IMR-90 (cell line): ENCODE measurements around the gene CLK2. TPM values are rescaled to one million over a fixed set of nuclear protein-coding genes. Genes with fewer than 3 reads are reported as not detected.
"Not testable (repeated sequence)": the region's sequence is repeated elsewhere in the genome, so short reads cannot be mapped to it uniquely, and the experiment has no call there.

Experiments
- ATAC-seq: fragments of 200-7000 bp; cut with Tn5 transposase; 2 replicates; pipeline ENCODE4 v1.9.1; 2020; ENCODE audit warnings: low read depth, mild to moderate bottlenecking, moderate library complexity
- BruUV-seq: library from RNA; stranded (reverse); fragments of 400-500 nt; replicated peaks from 2 replicates; lab custom pipeline; 2021; lab: Mats Ljungman, UMichigan
- CTCF ChIA-PET: fragments of 300-600 bp; formaldehyde crosslinking; extraction: SDS; loops from one replicate; lab custom pipeline; 2021; ENCODE audit warnings: antibody characterized with exemption; lab: Yijun Ruan, JAX
- POLR2A ChIA-PET: fragments of 300-600 bp; sonication (Branson Sonifier 250); formaldehyde crosslinking; loops from one replicate; lab custom pipeline; 2022; ENCODE audit warnings: antibody characterized with exemption; ENCODE audit not compliant: unreplicated experiment; lab: Charles Lee
- DNase-seq: peaks from one replicate; pipeline ENCODE4 v3.0.0; 2013
- H2AFZ ChIP-seq: replicated peaks from 2 replicates; pipeline ENCODE3; 2013; ENCODE audit warnings: low read length, mild to moderate bottlenecking; ENCODE audit not compliant: poor library complexity
- H2AK5ac ChIP-seq: 2 replicates; pipeline ENCODE4 v1.6.1; 2013; ENCODE audit warnings: low read depth, low read length, inconsistent platforms
- H2AK9ac ChIP-seq: replicated peaks from 2 replicates; pipeline ENCODE3; 2013; ENCODE audit warnings: mild to moderate bottlenecking, low read depth, low read length, moderate library complexity; ENCODE audit not compliant: poor library complexity
- H2BK120ac ChIP-seq: 2 replicates; pipeline ENCODE4 v1.6.1; 2013; ENCODE audit warnings: low read depth, low read length, inconsistent platforms
- H2BK15ac ChIP-seq: 3 replicates; pipeline ENCODE4 v1.6.1; 2013; ENCODE audit warnings: low read depth, low read length, inconsistent platforms
- H2BK20ac ChIP-seq: 2 replicates; pipeline ENCODE4 v1.6.1; 2013; ENCODE audit warnings: low read depth, mild to moderate bottlenecking, inconsistent platforms, low read length, moderate library complexity
- H2BK5ac ChIP-seq: 2 replicates; pipeline ENCODE4 v1.6.1; 2013; ENCODE audit warnings: mild to moderate bottlenecking, low read depth, low read length, inconsistent platforms; ENCODE audit not compliant: poor library complexity, severe bottlenecking
- H3K14ac ChIP-seq: replicated peaks from 2 replicates; pipeline ENCODE4 v1.6.1; 2013; ENCODE audit warnings: low read depth, low read length, inconsistent platforms
- H3K18ac ChIP-seq: 2 replicates; pipeline ENCODE4 v1.6.1; 2013; ENCODE audit warnings: low read depth, low read length, control low read depth
- H3K23ac ChIP-seq: 2 replicates; pipeline ENCODE4 v1.6.1; 2013; ENCODE audit warnings: low read depth, low read length, inconsistent platforms
- H3K27ac ChIP-seq: 2 replicates; pipeline ENCODE4 v1.5.1; 2013; ENCODE audit warnings: mild to moderate bottlenecking, control low read depth, low read length; ENCODE audit not compliant: insufficient read depth
- H3K27me3 ChIP-seq: 2 replicates; pipeline ENCODE4 v1.6.1; 2013; ENCODE audit warnings: low read length; ENCODE audit not compliant: control insufficient read depth, insufficient read depth
- H3K36me3 ChIP-seq: 2 replicates; pipeline ENCODE4 v1.6.1; 2013; ENCODE audit warnings: low read length, mixed read lengths; ENCODE audit not compliant: control insufficient read depth, insufficient read depth
- H3K4ac ChIP-seq: 2 replicates; pipeline ENCODE4 v1.6.1; 2013; ENCODE audit warnings: low read depth, low read length, inconsistent platforms
- H3K4me1 ChIP-seq: 2 replicates; pipeline ENCODE4 v1.6.1; 2013; ENCODE audit warnings: low read length, mixed read lengths; ENCODE audit not compliant: control insufficient read depth, insufficient read depth
- H3K4me2 ChIP-seq: 2 replicates; pipeline ENCODE4 v1.6.1; 2013; ENCODE audit warnings: low read depth, mild to moderate bottlenecking, control low read depth, low read length, moderate library complexity
- H3K4me3 ChIP-seq: 2 replicates; pipeline ENCODE4 v1.5.1; 2013; ENCODE audit warnings: low read depth, mild to moderate bottlenecking, control low read depth, low read length, moderate library complexity; ENCODE audit not compliant: insufficient read depth
- H3K56ac ChIP-seq: 2 replicates; pipeline ENCODE4 v1.6.1; 2013; ENCODE audit warnings: low read length, inconsistent platforms; ENCODE audit not compliant: insufficient read depth; ENCODE audit errors: extremely low read depth
- H3K79me1 ChIP-seq, 2 experiments: 2 replicates each; pipeline ENCODE4 v1.6.1; 2013; ENCODE audit warnings: low read length in 2 of 2, inconsistent platforms in 1 of 2, low read depth in 1 of 2
- H3K9ac ChIP-seq: 2 replicates; pipeline ENCODE4 v1.6.1; 2013; ENCODE audit warnings: low read depth, low read length, control low read depth
- H3K9me1 ChIP-seq: 2 replicates; pipeline ENCODE4 v1.6.1; 2013; ENCODE audit warnings: low read length, inconsistent platforms; ENCODE audit not compliant: insufficient read depth
- H3K9me3 ChIP-seq: 2 replicates; pipeline ENCODE4 v1.6.1; 2013; ENCODE audit warnings: low read length; ENCODE audit not compliant: control insufficient read depth, insufficient read depth
- H4K20me1 ChIP-seq: 2 replicates; pipeline ENCODE4 v1.6.1; 2013; ENCODE audit warnings: low read length, inconsistent platforms; ENCODE audit not compliant: insufficient read depth
- H4K5ac ChIP-seq: 2 replicates; pipeline ENCODE4 v1.6.1; 2013; ENCODE audit warnings: mild to moderate bottlenecking, low read depth, low read length, control low read depth
- H4K8ac ChIP-seq, 2 experiments: 2 replicates each; pipeline ENCODE4 v1.6.1; 2013; ENCODE audit warnings: low read depth in 2 of 2, low read length in 2 of 2, control low read depth in 1 of 2, inconsistent platforms in 1 of 2
- H4K91ac ChIP-seq: 2 replicates; pipeline ENCODE4 v1.6.1; 2013; ENCODE audit warnings: low read depth, low read length, inconsistent platforms; ENCODE audit not compliant: insufficient read depth
- MAZ ChIP-seq: IDR thresholded peaks from 2 replicates; pipeline ENCODE4 v1.6.1; 2012; ENCODE audit warnings: low read depth, mild to moderate bottlenecking, low read length, improper control_type of control experiment, moderate library complexity, borderline replicate concordance
- WGBS, 2 experiments: methylation state at CpG; one replicate each; pipeline versions ENCODE4 v1.1.5 to v1.1.7; 2013; ENCODE audit warnings: missing lambda C conversion rate in 2 of 2; ENCODE audit not compliant: insufficient read length in 1 of 2; ENCODE audit errors: extremely low coverage in 2 of 2; 5-methylcytosine and 5-hydroxymethylcytosine counted together
- dilution Hi-C: fragments of 300-500 bp; cut with HindIII; formaldehyde crosslinking; loops from one replicate; pipeline ENCODE4 v1.14.3; 2018; ENCODE audit warnings: low sequenced_read_pairs; ENCODE audit not compliant: unreplicated experiment
- in situ Hi-C: fragments of 300-500 bp; cut with MboI; formaldehyde crosslinking; loops from 3 replicates; pipeline ENCODE4 v1.14.3; 2019; ENCODE audit warnings: low sequenced_read_pairs, inconsistent platforms, mixed read lengths
- intact Hi-C: fragments of 100-400 bp; cut with micrococcal nuclease; formaldehyde crosslinking; loops from 2 replicates; pipeline ENCODE4 v1.10.0; 2022
- polyA plus RNA-seq, 3 experiments: library from polyadenylated mRNA; depleted of rRNA; stranded (reverse); fragments of >200 nt; gene quantifications; 2 replicates each; pipeline ENCODE4 v1.2.3, GENCODE V29; 2012; ENCODE audit warnings: low replicate concordance in 1 of 3
- total RNA-seq: library from RNA; depleted of rRNA; stranded (reverse); fragments of >200 nt; gene quantifications from 2 replicates; pipeline ENCODE4 v1.2.3, GENCODE V29; 2012

The CLK2 gene
- total and polyA plus RNA-seq, 2 of the 4 experiments (the other 2 are of a cell fraction) = 19.7 to 61.2 TPM

DNA sequence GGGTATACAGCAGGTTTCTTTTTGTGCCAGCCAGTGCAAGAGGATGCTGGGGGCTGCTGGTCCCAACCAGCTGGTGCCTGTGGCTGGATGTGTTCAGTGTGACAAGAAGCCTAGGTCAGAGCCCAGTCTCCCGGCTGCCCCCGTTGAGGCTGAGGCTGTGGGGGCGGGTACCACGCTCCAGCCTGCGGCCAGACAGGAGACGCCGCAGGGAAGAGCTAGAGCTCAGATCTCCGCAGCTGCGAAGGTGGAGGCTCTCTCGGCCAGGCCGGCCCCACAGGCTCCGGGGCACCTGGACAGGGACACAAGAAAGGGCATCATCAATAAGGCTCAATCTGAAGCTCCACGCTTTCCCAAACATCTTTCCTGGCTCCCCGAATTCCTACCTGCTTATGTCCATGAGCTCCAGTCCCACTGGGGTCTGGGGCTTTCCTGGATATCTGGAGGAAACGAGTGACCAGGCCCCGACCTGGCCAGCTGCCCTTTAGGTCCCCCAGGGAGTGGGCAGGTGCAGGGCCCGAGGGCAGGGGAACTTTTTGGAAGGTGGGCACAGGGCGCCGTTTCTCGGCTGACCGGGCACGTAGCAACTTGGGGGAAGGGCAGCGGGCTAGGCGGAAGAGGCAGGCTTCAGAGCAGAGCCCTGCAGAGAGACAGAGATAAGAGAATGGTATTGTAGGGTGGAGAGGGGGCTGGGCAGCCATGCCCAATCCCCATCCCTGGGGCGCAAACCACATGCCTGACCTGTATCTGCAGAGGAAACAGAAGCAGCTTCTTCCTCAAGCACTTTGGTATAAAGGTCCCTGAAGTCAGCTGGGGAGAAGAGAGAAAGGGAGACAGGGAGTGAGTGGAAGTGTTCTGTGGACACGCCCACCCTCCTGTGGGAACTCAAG lies 25.4 kb downstream of the CLK2 start (continued):
- no peak for TF ChIP-seq MAZ

DNA sequence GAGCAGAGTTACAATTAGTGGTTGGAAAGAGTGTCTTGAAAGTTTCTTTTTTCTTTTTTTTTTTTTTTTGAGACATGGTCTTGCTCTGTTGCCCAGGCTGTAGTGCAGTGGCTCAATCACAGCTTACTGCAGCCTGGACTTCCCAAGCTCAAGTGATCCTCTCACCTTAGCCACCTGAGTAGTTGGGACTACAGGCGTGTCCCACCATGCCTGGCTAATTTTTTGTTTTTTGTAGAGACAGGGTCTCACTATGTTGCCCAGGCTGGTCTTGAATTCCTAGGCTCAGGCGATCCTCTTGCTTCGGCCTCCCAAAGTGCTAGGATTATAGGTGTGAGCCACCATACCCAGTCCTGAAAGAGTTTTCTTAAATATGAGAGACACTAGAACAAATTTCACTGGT lies 26.5 kb downstream of the CLK2 start:
- H3K56ac ChIP-seq, ATAC-seq, H3K4me3 ChIP-seq, H4K8ac ChIP-seq, H3K4me2 ChIP-seq, H2AK5ac ChIP-seq, H2AK9ac ChIP-seq, H3K23ac ChIP-seq, in situ Hi-C loops, H2AFZ ChIP-seq, H2BK5ac ChIP-seq, H3K9me1 ChIP-seq, H2BK120ac ChIP-seq, H3K9me3 ChIP-seq, BruUV-seq, H3K14ac ChIP-seq, H4K91ac ChIP-seq, CTCF ChIA-PET, dilution Hi-C loops, H4K20me1 ChIP-seq, H3K4me1 ChIP-seq, H4K5ac ChIP-seq, H2BK20ac ChIP-seq, H3K18ac ChIP-seq, H2BK15ac ChIP-seq, H3K27me3 ChIP-seq, DNase-seq, H3K9ac ChIP-seq, intact Hi-C loops, H3K4ac ChIP-seq, H3K27ac ChIP-seq: not testable (repeated sequence)
- Histone ChIP-seq H3K36me3 (peaks cover 16% of the 10 kb centered on the region), H3K79me1 (peaks cover 4 to 25% of the 10 kb centered on the region in 2 experiments; a peak in 3 of 4 replicates)
- no CpG with 5 or more reads among the region's 3 CpGs for WGBS, 2 experiments
- POLR2A ChIA-PET = interaction anchor here (0.6 kb wide), 1 partner anchor 462 kb away, joined by 4 read pairs; no protein-coding TSS in a partner anchor
